ENCODE results near the gene SUSD3. TPM values are rescaled to one million over a fixed set of nuclear protein-coding genes. Genes with fewer than 3 reads are reported as not detected.
A peak's percentile ranks its signal among the peaks of the same experiment; 100 is the strongest.

SUSD3 gene
- total RNA-seq, 1 experiment from 2014 or later: 11.9 TPM

- TF ChIP-seq MYBL2 (CRISPR knock-in tag; IDR thresholded peaks at IDR 0.05) (no peak), GRHL2 (CRISPR knock-in tag; IDR thresholded peaks at IDR 0.05; ENCODE audit: insufficient replicate concordance, severe bottlenecking) (no peak), GTF2I (CRISPR knock-in tag; conservative IDR thresholded peaks at IDR 0.05) (no peak)
Measured at GRCh38 chr9:93083592-93084470, 25.3 kb downstream of the SUSD3 start (continued).

- Mint-ChIP-seq H3K27ac (no peak overlapping the region), H3K9me3 (peaks cover 11% of the 10 kb centered on the region), H3K27me3 (ENCODE audit: low read depth) (no peaks in the 10 kb centered on the region), H3K4me3 (no peak overlapping the region), H3K4me1 (0 out of 2 replicates have a peak, but pooled peaks cover 2% of the 10 kb centered on the region), H3K36me3 (peaks cover 12% of the 10 kb centered on the region)
- CTCF ChIA-PET: interaction anchor here (0.7 kb wide), 2 partner anchors 27 to 70 kb away, joined by 3 read pairs; no protein-coding TSS in a partner anchor
- peak; percentile 3 for DNase-seq (ENCODE audit: low spot score)
- ATAC-seq: no peak
- TF ChIP-seq JUN (CRISPR knock-in tag; IDR thresholded peaks at IDR 0.05) (no peak), NFATC4 (CRISPR knock-in tag; IDR thresholded peaks at IDR 0.05) (no peak), CREB1 (CRISPR knock-in tag; IDR thresholded peaks at IDR 0.05) (no peak), OVOL2 (CRISPR knock-in tag; IDR thresholded peaks at IDR 0.05; ENCODE audit: borderline replicate concordance) (no peak)
- POLR2A ChIA-PET: no interaction called here
Measured at GRCh38 chr9:93084471-93084881, 26.0 kb downstream of the SUSD3 start.

- CTCF ChIA-PET: no interaction called here
- POLR2A ChIA-PET: no interaction called here
Measured at GRCh38 chr9:93085676-93086075, 27.2 kb downstream of the SUSD3 start.

More at GRCh38 chr9:93085676-93086075, 27.2 kb downstream of the SUSD3 start:
- Mint-ChIP-seq H3K36me3 (peaks cover 12% of the 10 kb centered on the region), H3K4me1 (0 out of 2 replicates have a peak, but pooled peaks cover 2% of the 10 kb centered on the region), H3K27ac (no peak overlapping the region), H3K4me3 (no peak overlapping the region), H3K9me3 (peaks cover 11% of the 10 kb centered on the region), H3K27me3 (ENCODE audit: low read depth) (no peaks in the 10 kb centered on the region; the same call in 1 of the 2 replicates)
- ATAC-seq (no peak), DNase-seq (ENCODE audit: low spot score) (no peak)
- TF ChIP-seq RELA (CRISPR knock-in tag; IDR thresholded peaks at IDR 0.05; ENCODE audit: borderline replicate concordance) (no peak), E2F1 (CRISPR knock-in tag; IDR thresholded peaks at IDR 0.05) (no peak), ZNF396 (CRISPR knock-in tag; IDR thresholded peaks at IDR 0.05; ENCODE audit: borderline replicate concordance) (no peak), CDX4 (CRISPR knock-in tag; IDR thresholded peaks at IDR 0.05; ENCODE audit: borderline replicate concordance) (no peak), ATF6 (CRISPR knock-in tag; IDR thresholded peaks at IDR 0.05) (no peak), NFYB (CRISPR knock-in tag; conservative IDR thresholded peaks at IDR 0.05; ENCODE audit: low read depth) (no peak), ZNF423 (CRISPR knock-in tag; IDR thresholded peaks at IDR 0.05) (no peak), ATF1 (CRISPR knock-in tag; IDR thresholded peaks at IDR 0.05) (no peak), SMAD4 (CRISPR knock-in tag; IDR thresholded peaks at IDR 0.05) (no peak)
